Gastrocnemius medialis (tissue), 4 donors: ENCODE results near the gene NAT9.

ENCODE experiments used
- CTCF ChIP-seq, 5 experiments: fragments of 450-650 bp in 3 of 5; fragments of 200-600 bp in 2 of 5; sonication (generic) in 2 of 5; IDR thresholded peaks in 4 of 5; conservative IDR thresholded peaks in 1 of 5; 1 replicate in 4 of 5; 2 replicates in 1 of 5; pipeline ENCODE4 v1.5.1; 2016 to 2019; ENCODE audit warnings: antibody characterized with exemption in 5 of 5, mild to moderate bottlenecking in 3 of 5, moderate library complexity in 3 of 5
- POLR2A ChIP-seq, 2 donors: fragments of 450-650 bp; IDR thresholded peaks; one replicate each; pipeline ENCODE4 v1.6.1; 2017; ENCODE audit warnings: antibody characterized with exemption in 2 of 2, mild to moderate bottlenecking in 2 of 2, moderate library complexity in 2 of 2

GRCh38 chr17:74759243-74759801 is 16.8 kb downstream of the NAT9 start:
- TF ChIP-seq CTCF (IDR thresholded peaks at IDR 0.05 in 4 of 5, conservative IDR thresholded peaks at IDR 0.05 in 1 of 5) (no peak), POLR2A (IDR thresholded peaks at IDR 0.05) (no peak)
